ENCODE measurements around the gene CLIP3. TPM values are rescaled to one million over a fixed set of nuclear protein-coding genes. Genes with fewer than 3 reads are reported as not detected.

Gene CLIP3
- total RNA-seq, 1 experiment from 2014 or later = 4.2 TPM

GRCh38 chr19:35977446-35978222 is 55.0 kb downstream of the CLIP3 start:
- Histone ChIP-seq H3K4me3 (no peak overlapping the region), H3K27ac (no peak overlapping the region), H3K4me2 (no peak overlapping the region), H3K27me3 (ENCODE audit: insufficient read depth, low read depth) (peaks cover 87% of the 10 kb centered on the region), H3F3A (ENCODE audit: insufficient read depth, low read depth) (no peaks in the 10 kb centered on the region), H3K9me3 (ENCODE audit: insufficient read depth, low read depth) (no peaks in the 10 kb centered on the region), H2AFZ (no peak overlapping the region), H3K79me2 (ENCODE audit: low read depth) (no peaks in the 10 kb centered on the region), H3K4me1 (replicated peaks; ENCODE audit: insufficient read depth) (no peaks in the 10 kb centered on the region), H4K20me1 (ENCODE audit: insufficient read depth) (no peaks in the 10 kb centered on the region), H3K36me3 (ENCODE audit: low read depth) (no peaks in the 10 kb centered on the region), H3K9me2 (ENCODE audit: insufficient read depth) (no peaks in the 10 kb centered on the region)
- no peak for TF ChIP-seq EZH2 (IDR thresholded peaks at IDR 0.05; ENCODE audit: low read depth)
- TF ChIP-seq CTCF (conservative IDR thresholded peaks at IDR 0.05) = no peak; the same call in 1 of the 2 replicates
- BruUV-seq (replicated peaks) = no TSS peak
- ChIA-PET CTCF (interaction anchor here (0.6 kb wide), 1 partner anchor 387 kb away, joined by 9 read pairs; no protein-coding TSS in a partner anchor), POLR2A (ENCODE audit: unreplicated experiment) (no interaction called here)
- intact Hi-C loops (cut with micrococcal nuclease; ENCODE audit: unreplicated experiment) = no loop called here
- no peak for DNase-seq

- Histone ChIP-seq H3K4me3 (no peak overlapping the region), H2AFZ (no peak overlapping the region), H3K4me1 (replicated peaks; ENCODE audit: insufficient read depth) (no peaks in the 10 kb centered on the region), H3K36me3 (ENCODE audit: low read depth) (no peaks in the 10 kb centered on the region), H3F3A (ENCODE audit: insufficient read depth, low read depth) (no peaks in the 10 kb centered on the region), H3K9me2 (ENCODE audit: insufficient read depth) (no peaks in the 10 kb centered on the region), H3K4me2 (no peak overlapping the region), H3K9me3 (ENCODE audit: insufficient read depth, low read depth) (no peaks in the 10 kb centered on the region), H3K27me3 (ENCODE audit: insufficient read depth, low read depth) (peaks cover 87% of the 10 kb centered on the region), H3K79me2 (ENCODE audit: low read depth) (no peaks in the 10 kb centered on the region), H3K27ac (no peak overlapping the region), H4K20me1 (ENCODE audit: insufficient read depth) (no peaks in the 10 kb centered on the region)
- no TSS peak for BruUV-seq (replicated peaks)
- intact Hi-C loops (cut with micrococcal nuclease; ENCODE audit: unreplicated experiment) = no loop called here
- ChIA-PET CTCF (no interaction called here), POLR2A (ENCODE audit: unreplicated experiment) (no interaction called here)
- no peak for TF ChIP-seq EZH2 (IDR thresholded peaks at IDR 0.05; ENCODE audit: low read depth)
- no peak for TF ChIP-seq CTCF (conservative IDR thresholded peaks at IDR 0.05)
- DNase-seq = no peak
Measured at GRCh38 chr19:35975608-35976214, 57.0 kb downstream of the CLIP3 start.

- CTCF ChIA-PET = no interaction called here
- DNase-seq = no peak
- BruUV-seq (replicated peaks) = no TSS peak
Measured at GRCh38 chr19:35973487-35973886, 59.2 kb downstream of the CLIP3 start.

More at GRCh38 chr19:35973487-35973886, 59.2 kb downstream of the CLIP3 start:
- Histone ChIP-seq H3K79me2 (ENCODE audit: low read depth) (no peaks in the 10 kb centered on the region), H3K4me1 (replicated peaks; ENCODE audit: insufficient read depth) (no peaks in the 10 kb centered on the region), H3K27ac (no peak overlapping the region), H4K20me1 (ENCODE audit: insufficient read depth) (no peaks in the 10 kb centered on the region), H3K27me3 (ENCODE audit: insufficient read depth, low read depth) (peaks cover 84% of the 10 kb centered on the region), H3K9me2 (ENCODE audit: insufficient read depth) (no peaks in the 10 kb centered on the region), H3K4me2 (no peak overlapping the region), H3K36me3 (ENCODE audit: low read depth) (no peaks in the 10 kb centered on the region), H3F3A (ENCODE audit: insufficient read depth, low read depth) (no peaks in the 10 kb centered on the region), H3K9me3 (ENCODE audit: insufficient read depth, low read depth) (no peaks in the 10 kb centered on the region), H3K4me3 (no peak overlapping the region), H2AFZ (no peak overlapping the region)
- TF ChIP-seq CTCF (conservative IDR thresholded peaks at IDR 0.05) (no peak), EZH2 (IDR thresholded peaks at IDR 0.05; ENCODE audit: low read depth) (no peak)
- POLR2A ChIA-PET (ENCODE audit: unreplicated experiment) = no interaction called here
- intact Hi-C loops (cut with micrococcal nuclease; ENCODE audit: unreplicated experiment) = no loop called here
